Fibroblast of mammary gland (primary cell): ENCODE results near the gene ASB10.

ENCODE experiments used
- DNase-seq: peaks from one replicate; pipeline ENCODE4 v3.0.0-alpha.2; 2010; ENCODE audit warnings: low read depth
- H3K4me3 ChIP-seq: 2 replicates; pipeline ENCODE4 v1.5.1; 2011; ENCODE audit warnings: low read depth, mild to moderate bottlenecking, low read length, moderate library complexity; ENCODE audit not compliant: control insufficient read depth
- CTCF ChIP-seq: conservative IDR thresholded peaks from 2 replicates; pipeline ENCODE4 v1.5.1; 2011; ENCODE audit warnings: low read depth, low read length, inconsistent platforms; ENCODE audit not compliant: control insufficient read depth, insufficient read depth

ASB10 gene

GRCh38 chr7:151167197-151167961, 19.7 kb downstream of the ASB10 start, which contains the start of gene GBX1:
GBX1 (minus strand) TSS chr7:151167694; CDS start chr7:151167548, 146 bp downstream.
- TF ChIP-seq CTCF = no peak
- no peak within 1 kb of the TSS for H3K4me3 ChIP-seq
- no peak for DNase-seq

- no peak for TF ChIP-seq CTCF
- no peak overlapping the region for H3K4me3 ChIP-seq
- DNase-seq = no peak
Observed at GRCh38 chr7:151166629-151167196, 20.3 kb downstream of the ASB10 start.

- no peak for TF ChIP-seq CTCF
- H3K4me3 ChIP-seq = no peak overlapping the region
Observed at GRCh38 chr7:151161757-151162156, 25.3 kb downstream of the ASB10 start.

GRCh38 chr7:151157645-151158329, 29.3 kb downstream of the ASB10 start:
- DNase-seq = peak; percentile 29
- no peak for TF ChIP-seq CTCF
- H3K4me3 ChIP-seq = no peak overlapping the region

More at GRCh38 chr7:151161757-151162156, 25.3 kb downstream of the ASB10 start:
- no peak for DNase-seq

GRCh38 chr7:151152643-151153513, 34.2 kb downstream of the ASB10 start:
- H3K4me3 ChIP-seq = no peak overlapping the region
- DNase-seq = no peak
- peak; percentile 23 for TF ChIP-seq CTCF

- TF ChIP-seq CTCF = no peak
- no peak overlapping the region for H3K4me3 ChIP-seq
- DNase-seq = no peak
Observed at GRCh38 chr7:151150388-151150787, 36.7 kb downstream of the ASB10 start.
